KMS-11 (cell line): ENCODE measurements around the gene DTWD1.

Experiments
- H2AFZ ChIP-seq: fragments of 200-600 bp; sonication (generic); 2 replicates; pipeline ENCODE4 v1.6.1; 2016; ENCODE audit warnings: antibody characterized with exemption, mixed run types, low read depth
- H3K27ac ChIP-seq: fragments of 200-600 bp; sonication (generic); 2 replicates; pipeline ENCODE4 v1.6.1; 2016; ENCODE audit warnings: mild to moderate bottlenecking, mixed run types
- H3K27me3 ChIP-seq: fragments of 200-600 bp; sonication (generic); 2 replicates; pipeline ENCODE4 v1.6.1; 2017; ENCODE audit warnings: mild to moderate bottlenecking, low read depth, mixed run types, moderate library complexity; ENCODE audit not compliant: insufficient read depth
- H3K36me3 ChIP-seq: fragments of 200-600 bp; sonication (generic); 2 replicates; pipeline ENCODE4 v1.6.1; 2017; ENCODE audit warnings: mild to moderate bottlenecking, mixed run types; ENCODE audit not compliant: insufficient read depth
- H3K4me1 ChIP-seq: fragments of 200-600 bp; sonication (generic); 2 replicates; pipeline ENCODE4 v1.6.1; 2016; ENCODE audit warnings: mild to moderate bottlenecking, low read depth, mixed run types; ENCODE audit not compliant: poor library complexity, severe bottlenecking
- H3K4me2 ChIP-seq: fragments of 200-600 bp; sonication (generic); 2 replicates; pipeline ENCODE4 v1.7.0; 2016; ENCODE audit warnings: mild to moderate bottlenecking, mixed run types
- H3K4me3 ChIP-seq: fragments of 200-600 bp; sonication (generic); IDR thresholded peaks from 2 replicates; pipeline ENCODE4 v1.6.1; 2017; ENCODE audit warnings: low read depth, low read length, mixed read lengths; ENCODE audit not compliant: insufficient read depth
- H3K79me2 ChIP-seq: fragments of 200-600 bp; sonication (generic); 2 replicates; pipeline ENCODE4 v1.6.1; 2016; ENCODE audit warnings: low read depth, mixed run types; ENCODE audit not compliant: insufficient read depth
- H3K9ac ChIP-seq: fragments of 200-600 bp; sonication (generic); 2 replicates; pipeline ENCODE4 v1.6.1; 2016; ENCODE audit warnings: mild to moderate bottlenecking, mixed run types
- H4K20me1 ChIP-seq: fragments of 200-600 bp; sonication (generic); 2 replicates; pipeline ENCODE4 v1.6.1; 2016; ENCODE audit warnings: mild to moderate bottlenecking, mixed run types; ENCODE audit not compliant: insufficient read depth
- TF ChIP-seq, protein P1 (sequence below): fragments of 200-600 bp; sonication (generic); conservative IDR thresholded peaks from 2 replicates; pipeline ENCODE4 v1.6.1; 2017; ENCODE audit warnings: low read depth, mild to moderate bottlenecking, antibody characterized with exemption, low read length, moderate library complexity, mixed read lengths

The DTWD1 gene

GRCh38 chr15:49628379-49628778 lies 7.5 kb downstream of the DTWD1 start:
- Histone ChIP-seq H3K27ac (no peak overlapping the region), H2AFZ (no peak overlapping the region), H3K4me3 (no peak overlapping the region), H3K4me2 (no peak overlapping the region), H3K27me3 (no peaks in the 10 kb centered on the region), H3K9ac (no peak overlapping the region), H4K20me1 (no peaks in the 10 kb centered on the region), H3K36me3 (peaks cover 2% of the 10 kb centered on the region; the same call in 1 of the 2 replicates), H3K79me2 (no peaks in the 10 kb centered on the region), H3K4me1 (no peaks in the 10 kb centered on the region)
- TF ChIP-seq, protein P1, sequence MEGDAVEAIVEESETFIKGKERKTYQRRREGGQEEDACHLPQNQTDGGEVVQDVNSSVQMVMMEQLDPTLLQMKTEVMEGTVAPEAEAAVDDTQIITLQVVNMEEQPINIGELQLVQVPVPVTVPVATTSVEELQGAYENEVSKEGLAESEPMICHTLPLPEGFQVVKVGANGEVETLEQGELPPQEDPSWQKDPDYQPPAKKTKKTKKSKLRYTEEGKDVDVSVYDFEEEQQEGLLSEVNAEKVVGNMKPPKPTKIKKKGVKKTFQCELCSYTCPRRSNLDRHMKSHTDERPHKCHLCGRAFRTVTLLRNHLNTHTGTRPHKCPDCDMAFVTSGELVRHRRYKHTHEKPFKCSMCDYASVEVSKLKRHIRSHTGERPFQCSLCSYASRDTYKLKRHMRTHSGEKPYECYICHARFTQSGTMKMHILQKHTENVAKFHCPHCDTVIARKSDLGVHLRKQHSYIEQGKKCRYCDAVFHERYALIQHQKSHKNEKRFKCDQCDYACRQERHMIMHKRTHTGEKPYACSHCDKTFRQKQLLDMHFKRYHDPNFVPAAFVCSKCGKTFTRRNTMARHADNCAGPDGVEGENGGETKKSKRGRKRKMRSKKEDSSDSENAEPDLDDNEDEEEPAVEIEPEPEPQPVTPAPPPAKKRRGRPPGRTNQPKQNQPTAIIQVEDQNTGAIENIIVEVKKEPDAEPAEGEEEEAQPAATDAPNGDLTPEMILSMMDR = no peak

DNA sequence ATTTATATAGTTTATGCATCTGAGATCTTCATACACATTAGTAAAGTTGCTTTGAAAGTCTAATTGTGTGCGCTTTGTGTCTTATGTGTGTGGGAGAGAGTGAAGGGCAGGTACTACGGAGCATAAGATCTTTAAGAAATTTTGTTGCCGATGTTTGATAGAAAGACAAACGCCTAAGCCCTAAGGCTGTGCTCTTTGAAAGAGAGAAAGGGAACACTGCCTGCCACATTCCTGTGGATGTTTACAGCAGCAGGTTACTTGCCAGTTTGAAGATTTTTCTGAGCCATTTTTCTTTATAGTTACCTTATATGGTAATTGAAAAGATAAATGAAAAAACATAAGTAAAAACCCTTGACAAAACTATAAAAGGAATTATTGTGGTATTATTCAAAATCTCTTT lies 17.0 kb downstream of the DTWD1 start:
- Histone ChIP-seq H3K4me3 (no peak overlapping the region), H3K4me1 (no peaks in the 10 kb centered on the region), H3K27ac (no peak overlapping the region), H2AFZ (no peak overlapping the region), H3K79me2 (no peaks in the 10 kb centered on the region), H4K20me1 (no peaks in the 10 kb centered on the region), H3K4me2 (no peak overlapping the region), H3K9ac (no peak overlapping the region), H3K36me3 (no peaks in the 10 kb centered on the region), H3K27me3 (no peaks in the 10 kb centered on the region)
- TF ChIP-seq, protein P1 = no peak

DNA sequence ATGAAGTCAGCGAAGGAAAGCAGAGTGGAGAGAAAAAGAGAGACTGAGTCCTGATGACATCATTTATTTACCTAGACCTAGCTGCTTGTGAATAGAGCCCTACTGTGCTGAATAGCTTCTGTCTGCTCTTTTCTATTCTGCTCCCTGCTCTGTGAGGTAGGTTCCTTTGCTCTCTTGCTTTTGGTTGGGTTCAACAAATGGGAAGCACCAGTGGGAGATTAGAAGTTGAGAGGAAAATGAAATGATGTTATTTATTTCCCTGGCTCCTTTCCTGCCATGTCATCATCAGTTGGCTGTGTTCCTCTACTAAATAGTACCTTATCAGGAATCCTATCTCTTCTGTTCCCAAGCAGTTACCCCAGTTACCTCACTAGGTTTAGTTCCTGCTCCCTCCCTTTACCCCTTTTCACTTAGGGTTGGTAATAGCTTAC lies 23.5 kb downstream of the DTWD1 start:
- no peaks in the 10 kb centered on the region for H3K4me1 ChIP-seq
- no peak overlapping the region for H2AFZ ChIP-seq
- TF ChIP-seq, protein P1 = no peak
- H3K27ac ChIP-seq = no peak overlapping the region
- H3K4me2 ChIP-seq = no peak overlapping the region
- no peak overlapping the region for H3K9ac ChIP-seq
- no peaks in the 10 kb centered on the region for H3K36me3 ChIP-seq
- H3K4me3 ChIP-seq = no peak overlapping the region
- no peaks in the 10 kb centered on the region for H4K20me1 ChIP-seq
- H3K79me2 ChIP-seq = no peaks in the 10 kb centered on the region
- no peaks in the 10 kb centered on the region for H3K27me3 ChIP-seq

DNA sequence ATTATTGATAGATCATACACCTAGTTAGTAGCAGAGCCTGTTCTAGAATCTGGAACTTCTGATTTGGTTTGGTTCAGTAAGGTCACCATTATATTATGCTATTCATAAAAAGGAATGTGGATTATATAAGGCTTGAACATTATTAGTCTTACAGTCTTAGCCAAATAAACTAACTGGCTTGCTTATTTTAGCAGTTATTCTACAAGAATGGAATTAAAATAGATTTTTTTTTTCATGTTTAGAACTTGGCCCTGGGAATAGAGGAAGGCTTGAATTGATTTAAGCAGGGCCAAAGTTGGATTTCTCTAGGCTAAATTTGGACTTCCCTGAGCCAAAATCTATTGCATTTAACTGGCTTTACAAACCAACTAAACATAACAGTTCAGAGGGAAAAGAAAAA lies 24.4 kb downstream of the DTWD1 start:
- no peak overlapping the region for H3K4me2 ChIP-seq
- no peaks in the 10 kb centered on the region for H3K79me2 ChIP-seq
- H3K9ac ChIP-seq = no peak overlapping the region
- H2AFZ ChIP-seq = no peak overlapping the region
- H3K27ac ChIP-seq = no peak overlapping the region
- no peaks in the 10 kb centered on the region for H3K27me3 ChIP-seq
- no peaks in the 10 kb centered on the region for H3K36me3 ChIP-seq
- no peak overlapping the region for H3K4me3 ChIP-seq
- TF ChIP-seq, protein P1 = no peak
- H4K20me1 ChIP-seq = no peaks in the 10 kb centered on the region
- H3K4me1 ChIP-seq = no peaks in the 10 kb centered on the region
